SK-N-SH treated with all-trans-retinoic acid at 6 μM for 48 hours (cell line): ENCODE results near the gene AIM2.

Source experiments
- CREB5 ChIP-seq: fragments of 250-450 bp; sonication (Bioruptor Pico); IDR thresholded peaks from 2 replicates; pipeline ENCODE4 v1.5.1; 2020; ENCODE audit warnings: low read depth, mild to moderate bottlenecking, moderate library complexity
- PATZ1 ChIP-seq: fragments of 250-450 bp; sonication (Bioruptor Pico); IDR thresholded peaks from 2 replicates; pipeline ENCODE4 v1.8.0; 2020; ENCODE audit warnings: mild to moderate bottlenecking, moderate library complexity, borderline replicate concordance
- RARB ChIP-seq: fragments of 250-450 bp; sonication (Bioruptor Pico); IDR thresholded peaks from 2 replicates; pipeline ENCODE4 v1.8.0; 2021; ENCODE audit warnings: mild to moderate bottlenecking, moderate library complexity
- TOX ChIP-seq: fragments of 250-450 bp; sonication (Bioruptor Pico); IDR thresholded peaks from 2 replicates; pipeline ENCODE4 v1.8.0; 2021; ENCODE audit warnings: mild to moderate bottlenecking, moderate library complexity, borderline replicate concordance

- TF ChIP-seq PATZ1 (CRISPR knock-in tag) (no peak), TOX (no peak), CREB5 (CRISPR knock-in tag) (no peak), RARB (CRISPR knock-in tag) (no peak)
Observed at GRCh38 chr1:159071970-159072582, 4.5 kb downstream of the AIM2 start.
